ENCODE data around the gene SLC7A8.

The SLC7A8 gene

GRCh38 chr14:23168246-23168645 lies 15.2 kb downstream of the SLC7A8 start:
- DNase-seq (ENCODE audit: low read depth) = no peak
- TF ChIP-seq CTCF (IDR thresholded peaks at IDR 0.05; ENCODE audit: control insufficient read depth, insufficient read depth, low read depth, low read length, missing control alignments) = no peak
- no peak overlapping the region for H3K4me3 ChIP-seq (ENCODE audit: control insufficient read depth, low read depth, low read length)

GRCh38 chr14:23167116-23167847 lies 16.2 kb downstream of the SLC7A8 start:
- H3K4me3 ChIP-seq (ENCODE audit: control insufficient read depth, low read depth, low read length) = no peak overlapping the region
- no peak for DNase-seq (ENCODE audit: low read depth)
- TF ChIP-seq CTCF (IDR thresholded peaks at IDR 0.05; ENCODE audit: control insufficient read depth, insufficient read depth, low read depth, low read length, missing control alignments) = no peak

GRCh38 chr14:23164949-23165348 lies 18.5 kb downstream of the SLC7A8 start:
- no peak for TF ChIP-seq CTCF (IDR thresholded peaks at IDR 0.05; ENCODE audit: control insufficient read depth, insufficient read depth, low read depth, low read length, missing control alignments)
- no peak overlapping the region for H3K4me3 ChIP-seq (ENCODE audit: control insufficient read depth, low read depth, low read length)
- no peak for DNase-seq (ENCODE audit: low read depth)

- no peak for DNase-seq (ENCODE audit: low read depth)
- H3K4me3 ChIP-seq (ENCODE audit: control insufficient read depth, low read depth, low read length) = no peak overlapping the region
- TF ChIP-seq CTCF (IDR thresholded peaks at IDR 0.05; ENCODE audit: control insufficient read depth, insufficient read depth, low read depth, low read length, missing control alignments) = no peak
Observed at GRCh38 chr14:23164250-23164649, 19.2 kb downstream of the SLC7A8 start.

- DNase-seq (ENCODE audit: low read depth) = no peak
- no peak overlapping the region for H3K4me3 ChIP-seq (ENCODE audit: control insufficient read depth, low read depth, low read length)
- TF ChIP-seq CTCF (IDR thresholded peaks at IDR 0.05; ENCODE audit: control insufficient read depth, insufficient read depth, low read depth, low read length, missing control alignments) = no peak
Observed at GRCh38 chr14:23163830-23164229, 19.6 kb downstream of the SLC7A8 start.

- H3K4me3 ChIP-seq (ENCODE audit: control insufficient read depth, low read depth, low read length) = no peak overlapping the region
- no peak for DNase-seq (ENCODE audit: low read depth)
- no peak for TF ChIP-seq CTCF (IDR thresholded peaks at IDR 0.05; ENCODE audit: control insufficient read depth, insufficient read depth, low read depth, low read length, missing control alignments)
Observed at GRCh38 chr14:23162800-23163199, 20.7 kb downstream of the SLC7A8 start.

All from AG09309 (cell line).